A673 (cell line): ENCODE measurements around the gene ANP32A. TPM values are rescaled to one million over a fixed set of nuclear protein-coding genes. Genes with fewer than 3 reads are reported as not detected.

Experiments
- BruUV-seq: library from RNA; stranded (reverse); fragments of 400-500 nt; replicated peaks from 2 replicates; lab custom pipeline; 2021; lab: Mats Ljungman, UMichigan
- CTCF ChIA-PET: fragments of 300-600 bp; sonication (Branson Sonifier 250); formaldehyde crosslinking; loops from one replicate; lab custom pipeline; 2022; ENCODE audit warnings: antibody characterized with exemption; lab: Charles Lee
- POLR2A ChIA-PET: fragments of 300-600 bp; sonication (Branson Sonifier 250); formaldehyde crosslinking; loops from one replicate; lab custom pipeline; 2022; ENCODE audit warnings: antibody characterized with exemption; ENCODE audit not compliant: low non-redundant PET; lab: Charles Lee
- DNase-seq: peaks from one replicate; pipeline ENCODE4 v3.0.0-alpha.2; 2015; ENCODE audit warnings: low spot score
- H3K27ac ChIP-seq: fragments of 200-600 bp; sonication (generic); 2 replicates; pipeline ENCODE4 v1.5.1; 2016; ENCODE audit warnings: mixed run types, low read depth, mild to moderate bottlenecking, mixed read lengths, antibody characterized with exemption, low read length; ENCODE audit not compliant: poor library complexity, severe bottlenecking
- H3K27me3 ChIP-seq: fragments of 200-600 bp; sonication (generic); replicated peaks from 2 replicates; pipeline ENCODE4 v1.6.1; 2017; ENCODE audit warnings: mixed run types, low read depth, mild to moderate bottlenecking, mixed read lengths, antibody characterized with exemption, low read length; ENCODE audit not compliant: insufficient read depth, poor library complexity
- H3K36me3 ChIP-seq: fragments of 200-600 bp; sonication (generic); 2 replicates; pipeline ENCODE4 v1.6.1; 2016; ENCODE audit warnings: mixed run types, mild to moderate bottlenecking, mixed read lengths, antibody characterized with exemption, low read length; ENCODE audit not compliant: insufficient read depth, poor library complexity, severe bottlenecking
- H3K4me1 ChIP-seq: fragments of 200-600 bp; sonication (generic); 2 replicates; pipeline ENCODE4 v1.6.1; 2017; ENCODE audit warnings: mixed run types, mild to moderate bottlenecking, mixed read lengths, antibody characterized with exemption, low read length; ENCODE audit not compliant: insufficient read depth, poor library complexity, severe bottlenecking
- H3K4me3 ChIP-seq: fragments of 200-600 bp; sonication (generic); 2 replicates; pipeline ENCODE4 v1.5.1; 2016; ENCODE audit warnings: low read depth, mixed run types, mild to moderate bottlenecking, mixed read lengths, low read length; ENCODE audit not compliant: poor library complexity, severe bottlenecking
- H3K9me3 ChIP-seq: fragments of 200-600 bp; sonication (generic); 2 replicates; pipeline ENCODE4 v1.6.1; 2016; ENCODE audit warnings: mixed run types, low read depth, mild to moderate bottlenecking, mixed read lengths, antibody characterized with exemption, low read length; ENCODE audit not compliant: poor library complexity, severe bottlenecking
- CTCF ChIP-seq: fragments of 300-800, 200-600 bp; sonication (generic); conservative IDR thresholded peaks from 2 replicates; pipeline ENCODE4 v1.5.1; 2017; ENCODE audit warnings: low read depth, mild to moderate bottlenecking, antibody characterized with exemption, low read length, moderate library complexity, mixed read lengths
- EZH2 ChIP-seq: fragments of 200-600 bp; sonication (generic); IDR thresholded peaks from 2 replicates; pipeline ENCODE4 v1.6.1; 2017; ENCODE audit warnings: borderline replicate concordance, low read depth, mild to moderate bottlenecking, mixed read lengths, antibody characterized with exemption, low read length; ENCODE audit not compliant: poor library complexity, severe bottlenecking
- intact Hi-C: fragments of 100-400 bp; cut with micrococcal nuclease; formaldehyde crosslinking; loops from one replicate; pipeline ENCODE4 v1.10.0; 2022; ENCODE audit not compliant: unreplicated experiment
- total RNA-seq: library from RNA; stranded (reverse); gene quantifications from 2 replicates; pipeline ENCODE4 v1.2.3, GENCODE V29; 2021

ANP32A gene
- total RNA-seq, 1 experiment from 2014 or later = 331 TPM

DNA sequence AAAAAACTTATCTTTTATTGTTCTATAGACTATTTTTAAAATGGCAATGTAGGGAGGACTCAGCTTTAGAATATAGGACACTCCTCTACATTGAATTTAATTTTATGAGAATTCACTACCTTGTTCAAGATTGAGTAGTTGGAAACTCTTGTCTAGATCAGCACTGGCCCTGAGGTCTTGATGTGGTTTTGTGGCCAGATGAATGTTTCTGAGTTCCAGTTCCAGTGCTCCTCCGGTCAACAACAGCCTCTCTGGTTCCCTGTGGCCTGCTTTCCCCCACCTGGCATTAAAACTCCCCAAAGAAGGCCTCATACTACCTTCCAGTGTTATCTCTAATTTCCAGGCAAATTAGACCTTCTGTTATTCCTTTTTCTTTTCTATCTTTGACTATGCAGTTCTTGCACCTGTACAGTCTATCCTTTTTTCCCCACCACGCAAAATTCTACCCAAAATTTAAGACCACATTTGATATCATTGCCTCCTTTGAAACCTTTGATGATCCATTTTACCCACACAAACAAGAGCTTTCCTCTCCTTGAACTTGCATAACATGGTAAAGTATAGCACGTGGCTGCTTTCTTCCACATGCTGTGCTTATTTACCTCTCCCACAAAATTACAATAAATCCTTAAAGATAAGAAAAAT is 9.6 kb upstream of the ANP32A start:
- Histone ChIP-seq H3K27ac (no peak overlapping the region), H3K4me3 (no peak overlapping the region), H3K9me3 (no peaks in the 10 kb centered on the region), H3K36me3 (no peaks in the 10 kb centered on the region), H3K4me1 (no peaks in the 10 kb centered on the region), H3K27me3 (no peaks in the 10 kb centered on the region)
- BruUV-seq = no TSS peak
- intact Hi-C loops = no loop called here
- no peak for DNase-seq
- TF ChIP-seq EZH2 = no peak
- no peak for TF ChIP-seq CTCF
- ChIA-PET CTCF (no interaction called here), POLR2A (no interaction called here)

- H3K4me1 ChIP-seq = no peaks in the 10 kb centered on the region
- H3K36me3 ChIP-seq = no peaks in the 10 kb centered on the region
- H3K4me3 ChIP-seq = no peak overlapping the region
- CTCF ChIA-PET = interaction anchor here (0.6 to 0.9 kb wide), 3 partner anchors 58 to 155 kb away, joined by 3 to 7 read pairs (median 3); no protein-coding TSS in a partner anchor
- POLR2A ChIA-PET = interaction anchor here (0.6 kb wide), 1 partner anchor 171 kb away, joined by 3 read pairs; no protein-coding TSS in a partner anchor
- H3K27me3 ChIP-seq = no peaks in the 10 kb centered on the region
- DNase-seq = peak; percentile 56
- H3K27ac ChIP-seq = no peak overlapping the region
- intact Hi-C loops = no loop called here
- TF ChIP-seq EZH2 = no peak
- peak; percentile 67 for TF ChIP-seq CTCF
- H3K9me3 ChIP-seq = no peaks in the 10 kb centered on the region
- BruUV-seq = no TSS peak
Measured at GRCh38 chr15:68829068-68829467, 8.4 kb upstream of the ANP32A start.

GRCh38 chr15:68823561-68823960 is 2.9 kb upstream of the ANP32A start:
- H3K4me1 ChIP-seq = peaks cover 12% of the 10 kb centered on the region
- no peaks in the 10 kb centered on the region for H3K27me3 ChIP-seq
- no peaks in the 10 kb centered on the region for H3K9me3 ChIP-seq
- ChIA-PET POLR2A (no interaction called here), CTCF (no interaction called here)
- H3K36me3 ChIP-seq = no peaks in the 10 kb centered on the region
- H3K4me3 ChIP-seq = no peak overlapping the region
- TF ChIP-seq EZH2 = no peak
- TF ChIP-seq CTCF = no peak
- no TSS peak for BruUV-seq
- intact Hi-C loops = no loop called here
- no peak overlapping the region for H3K27ac ChIP-seq
- no peak for DNase-seq
